ENCODE results near the gene NME5. TPM values are rescaled to one million over a fixed set of nuclear protein-coding genes. Genes with fewer than 3 reads are reported as not detected.
"Not testable (repeated sequence)": the region's sequence is repeated elsewhere in the genome, so short reads cannot be mapped to it uniquely, and the experiment has no call there.

NME5 gene
- total and polyA plus RNA-seq, 4 experiments from 2014 or later: not detected

DNA sequence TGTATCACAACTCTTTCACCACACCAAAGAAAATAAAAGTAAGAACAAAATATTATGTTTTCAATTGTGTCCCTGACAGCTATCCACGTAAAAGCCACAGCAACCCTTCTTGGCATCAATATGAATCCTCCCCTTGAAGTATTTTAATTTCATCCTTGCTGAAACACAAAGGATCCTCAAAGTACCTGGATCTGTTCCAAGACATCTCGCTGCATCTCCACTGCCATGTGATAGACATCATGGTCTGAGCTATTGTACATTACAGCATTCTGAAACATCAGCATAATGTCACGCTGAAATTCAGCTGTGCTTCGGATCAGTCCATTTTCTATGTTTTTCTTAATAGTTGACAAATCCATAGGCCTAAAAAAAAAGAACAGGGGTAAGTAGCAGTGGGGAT, 21.5 kb upstream of the NME5 start:
- POLR2A ChIA-PET (ENCODE audit: partially characterized antibody): no interaction called here
- CTCF ChIA-PET (ENCODE audit: partially characterized antibody): no interaction called here
- no peak for DNase-seq
- Histone ChIP-seq H3K27me3 (ENCODE audit: insufficient read depth, low read length) (no peaks in the 10 kb centered on the region), H3K4me3 (ENCODE audit: low read length in 2 of 2) (no peak overlapping the region), H3K9me3 (ENCODE audit: control insufficient read depth in 1 of 2, low read length in 2 of 2) (no peaks in the 10 kb centered on the region), H3K27ac (ENCODE audit: low read depth, low read length) (no peak overlapping the region), H3K4me1 (ENCODE audit: insufficient read depth, low read length) (no peaks in the 10 kb centered on the region), H3K36me3 (ENCODE audit: insufficient read depth, low read length) (peaks cover 84% of the 10 kb centered on the region)
- intact Hi-C loops (cut with micrococcal nuclease): no loop called here
- Mint-ChIP-seq H3K27me3 (no peaks in the 10 kb centered on the region), H3K4me1 (peaks cover 0 to 1% (median 0%) of the 10 kb centered on the region in 4 donors), H3K4me3 (no peak overlapping the region), H3K36me3 (peaks cover 78 to 90% of the 10 kb centered on the region in 2 donors), H3K27ac (no peak overlapping the region), H3K9me3 (no peaks in the 10 kb centered on the region)

DNA sequence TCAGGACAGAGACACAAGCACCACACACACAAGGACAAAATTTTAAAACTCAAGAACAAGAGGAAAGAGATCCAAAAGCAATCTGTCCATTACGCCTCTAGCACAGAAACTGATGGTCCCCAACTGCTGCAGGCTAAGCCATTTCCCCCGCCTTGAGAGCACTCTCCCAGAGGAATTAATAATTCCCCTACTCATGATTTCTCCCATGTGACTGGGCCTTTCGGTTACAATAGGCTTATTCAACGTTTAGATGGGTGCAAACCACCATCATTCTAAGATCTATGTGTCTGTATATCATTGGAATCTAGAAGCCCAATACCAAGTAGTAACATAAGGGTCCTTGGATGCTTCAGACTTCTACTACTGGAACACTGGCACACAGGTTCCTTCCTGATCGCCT, 20.4 kb upstream of the NME5 start:
- Histone ChIP-seq H3K4me1 (ENCODE audit: insufficient read depth, low read length) (no peaks in the 10 kb centered on the region), H3K36me3 (ENCODE audit: insufficient read depth, low read length) (peaks cover 74% of the 10 kb centered on the region), H3K9me3 (ENCODE audit: control insufficient read depth in 1 of 2, low read length in 2 of 2) (no peaks in the 10 kb centered on the region), H3K4me3 (ENCODE audit: low read length in 2 of 2) (no peak overlapping the region), H3K27ac (ENCODE audit: low read depth, low read length) (no peak overlapping the region), H3K27me3 (ENCODE audit: insufficient read depth, low read length) (no peaks in the 10 kb centered on the region)
- Mint-ChIP-seq H3K4me3 (no peak overlapping the region), H3K27me3 (no peaks in the 10 kb centered on the region), H3K27ac (peak overlapping the region in 1 of 7 donors; percentile 27), H3K4me1 (peaks cover 0 to 1% (median 0%) of the 10 kb centered on the region in 4 donors), H3K36me3 (peaks cover 70 to 80% of the 10 kb centered on the region in 2 donors), H3K9me3 (no peaks in the 10 kb centered on the region)
- intact Hi-C loops (cut with micrococcal nuclease): no loop called here
- no peak for DNase-seq
- POLR2A ChIA-PET (ENCODE audit: partially characterized antibody): no interaction called here
- CTCF ChIA-PET (ENCODE audit: partially characterized antibody): no interaction called here

DNA sequence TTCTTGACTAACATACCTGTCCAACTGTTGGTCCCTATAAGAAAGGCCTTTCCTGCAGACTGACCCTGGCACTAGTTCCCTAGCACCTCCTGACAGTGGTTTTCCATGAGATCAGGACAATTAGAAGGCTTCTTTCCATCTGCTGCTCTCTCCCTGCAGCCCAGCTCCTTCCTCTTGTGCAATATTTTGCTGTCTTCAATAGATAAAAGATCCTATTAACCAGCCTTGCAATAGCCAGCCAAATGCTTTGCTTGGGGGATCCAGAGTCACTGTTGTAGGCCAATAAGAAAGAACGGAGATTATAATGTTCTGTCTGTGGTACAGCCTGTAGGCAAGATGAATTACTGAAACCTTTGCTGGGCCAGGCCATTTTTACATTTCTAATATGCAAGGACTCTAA, 18.4 kb upstream of the NME5 start:
- H3K27me3 ChIP-seq (ENCODE audit: insufficient read depth, low read length): no peaks in the 10 kb centered on the region
- H3K27ac ChIP-seq (ENCODE audit: low read depth, low read length): no peak overlapping the region
- Mint-ChIP-seq H3K27ac (no peak overlapping the region), H3K36me3 (peaks cover 50 to 59% of the 10 kb centered on the region in 2 donors), H3K4me3 (no peak overlapping the region), H3K27me3 (no peaks in the 10 kb centered on the region), H3K4me1 (no peaks in the 10 kb centered on the region), H3K9me3 (no peaks in the 10 kb centered on the region)
- intact Hi-C loops (cut with micrococcal nuclease): no loop called here
- H3K36me3 ChIP-seq (ENCODE audit: insufficient read depth, low read length): peaks cover 53% of the 10 kb centered on the region
- POLR2A ChIA-PET (ENCODE audit: partially characterized antibody): no interaction called here
- CTCF ChIA-PET (ENCODE audit: partially characterized antibody): interaction anchor here (0.6 kb wide), 1 partner anchor 11 kb away, joined by 3 read pairs; no protein-coding TSS in a partner anchor
- DNase-seq: no peak
- no peaks in the 10 kb centered on the region for H3K9me3 ChIP-seq (ENCODE audit: control insufficient read depth in 1 of 2, low read length in 2 of 2)
- H3K4me3 ChIP-seq (ENCODE audit: low read length in 2 of 2): no peak overlapping the region
- H3K4me1 ChIP-seq (ENCODE audit: insufficient read depth, low read length): no peaks in the 10 kb centered on the region

DNA sequence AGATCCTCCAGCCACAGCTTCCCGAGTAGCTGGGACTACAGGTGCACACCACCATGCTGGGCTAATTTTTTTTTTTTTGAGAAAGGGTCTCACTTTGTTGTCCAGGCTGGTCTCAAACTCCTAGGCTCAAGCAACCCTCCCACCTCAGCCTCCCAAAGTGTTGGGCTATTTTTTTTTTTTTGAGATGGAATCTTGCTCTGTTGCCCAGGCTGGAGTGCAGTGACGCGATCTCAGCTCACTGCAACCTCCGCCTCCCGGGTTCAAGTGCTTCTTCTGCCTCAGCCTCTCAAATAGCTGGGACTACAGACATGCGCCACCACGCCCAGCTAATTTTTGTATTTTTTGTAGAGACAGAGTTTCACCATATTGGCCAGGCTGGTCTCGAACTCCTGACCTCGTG, 16.7 kb upstream of the NME5 start:
- POLR2A ChIA-PET (ENCODE audit: partially characterized antibody); H3K27ac ChIP-seq (ENCODE audit: low read depth, low read length); H3K9me3 ChIP-seq (ENCODE audit: control insufficient read depth in 1 of 2, low read length in 2 of 2); H3K9me3 Mint-ChIP-seq; H3K4me3 Mint-ChIP-seq; H3K27ac Mint-ChIP-seq; H3K4me3 ChIP-seq (ENCODE audit: low read length in 2 of 2); H3K4me1 ChIP-seq (ENCODE audit: insufficient read depth, low read length); H3K4me1 Mint-ChIP-seq; H3K27me3 Mint-ChIP-seq; intact Hi-C loops (cut with micrococcal nuclease); H3K27me3 ChIP-seq (ENCODE audit: insufficient read depth, low read length); DNase-seq: not testable (repeated sequence)
- H3K36me3 Mint-ChIP-seq: peaks cover 40 to 45% of the 10 kb centered on the region in 2 donors
- CTCF ChIA-PET (ENCODE audit: partially characterized antibody): interaction anchor here (1.5 kb wide), 1 partner anchor 377 kb away, joined by 4 read pairs; no protein-coding TSS in a partner anchor
- H3K36me3 ChIP-seq (ENCODE audit: insufficient read depth, low read length): peaks cover 39% of the 10 kb centered on the region

DNA sequence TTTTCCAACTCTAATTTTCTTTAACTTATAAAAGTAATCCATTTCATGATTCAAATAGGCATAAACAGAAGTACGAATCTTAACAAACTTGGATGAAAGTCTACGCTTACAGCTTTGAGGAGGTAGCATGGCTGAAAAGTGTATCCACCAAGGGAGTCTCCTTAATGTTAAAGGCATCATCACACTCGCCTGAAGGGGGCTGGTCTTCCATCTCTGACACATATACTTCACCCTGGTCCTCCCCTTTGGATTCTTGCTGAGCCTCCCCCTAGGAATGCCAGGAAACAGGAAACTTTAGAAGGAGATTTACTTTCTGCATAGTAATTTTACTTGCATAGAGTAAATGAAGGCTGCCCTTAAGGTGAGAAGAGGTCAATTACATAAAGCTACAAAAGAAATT, 10.3 kb upstream of the NME5 start:
- Histone ChIP-seq H3K36me3 (ENCODE audit: insufficient read depth, low read length) (no peaks in the 10 kb centered on the region), H3K4me3 (ENCODE audit: low read length in 2 of 2) (no peak overlapping the region), H3K4me1 (ENCODE audit: insufficient read depth, low read length) (no peaks in the 10 kb centered on the region), H3K27ac (ENCODE audit: low read depth, low read length) (no peak overlapping the region), H3K27me3 (ENCODE audit: insufficient read depth, low read length) (no peaks in the 10 kb centered on the region), H3K9me3 (ENCODE audit: control insufficient read depth in 1 of 2, low read length in 2 of 2) (no peaks in the 10 kb centered on the region)
- ChIA-PET CTCF (ENCODE audit: partially characterized antibody) (interaction anchor here (0.5 to 1.6 kb wide), 3 partner anchors 16 to 69 kb away, joined by 3 to 5 read pairs (median 3); no protein-coding TSS in a partner anchor), POLR2A (ENCODE audit: partially characterized antibody) (no interaction called here)
- DNase-seq: no peak
- H3K36me3 Mint-ChIP-seq: no peaks in the 10 kb centered on the region
- intact Hi-C loops (cut with micrococcal nuclease): no loop called here
- no peaks in the 10 kb centered on the region for H3K27me3 Mint-ChIP-seq
- H3K4me3 Mint-ChIP-seq: no peak overlapping the region
- H3K27ac Mint-ChIP-seq: no peak overlapping the region
- no peaks in the 10 kb centered on the region for H3K9me3 Mint-ChIP-seq
- no peaks in the 10 kb centered on the region for H3K4me1 Mint-ChIP-seq

DNA sequence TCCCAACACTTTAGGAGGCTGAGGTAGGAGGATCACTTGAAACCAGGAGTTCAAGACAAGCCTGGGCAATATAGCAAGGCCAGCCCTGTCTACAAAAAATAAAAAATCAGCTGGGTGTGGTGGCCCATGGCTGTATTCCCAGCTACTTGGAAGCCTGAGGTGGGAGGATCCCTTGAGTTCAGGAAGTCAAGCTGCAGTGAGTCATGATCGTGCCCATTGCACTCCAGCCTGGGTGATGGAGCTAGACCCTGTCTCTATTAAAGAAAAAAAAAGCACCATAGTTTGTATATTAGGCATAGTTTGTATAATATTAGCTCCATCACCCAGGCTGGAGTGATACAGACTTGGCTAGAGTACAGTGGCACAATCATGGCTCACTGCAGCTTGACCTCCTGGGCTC, 9.6 kb upstream of the NME5 start:
- Histone ChIP-seq H3K27ac (ENCODE audit: low read depth, low read length) (no peak overlapping the region), H3K27me3 (ENCODE audit: insufficient read depth, low read length) (no peaks in the 10 kb centered on the region), H3K36me3 (ENCODE audit: insufficient read depth, low read length) (no peaks in the 10 kb centered on the region), H3K9me3 (ENCODE audit: control insufficient read depth in 1 of 2, low read length in 2 of 2) (no peaks in the 10 kb centered on the region), H3K4me1 (ENCODE audit: insufficient read depth, low read length) (no peaks in the 10 kb centered on the region), H3K4me3 (ENCODE audit: low read length in 2 of 2) (no peak overlapping the region)
- Mint-ChIP-seq H3K36me3 (no peaks in the 10 kb centered on the region), H3K9me3 (no peaks in the 10 kb centered on the region), H3K27ac (no peak overlapping the region), H3K4me1 (no peaks in the 10 kb centered on the region), H3K27me3 (no peaks in the 10 kb centered on the region), H3K4me3 (no peak overlapping the region)
- intact Hi-C loops (cut with micrococcal nuclease): no loop called here
- ChIA-PET CTCF (ENCODE audit: partially characterized antibody) (interaction anchor here (1.6 kb wide), 1 partner anchor 16 kb away, joined by 5 read pairs; no protein-coding TSS in a partner anchor), POLR2A (ENCODE audit: partially characterized antibody) (no interaction called here)
- DNase-seq: no peak

DNA sequence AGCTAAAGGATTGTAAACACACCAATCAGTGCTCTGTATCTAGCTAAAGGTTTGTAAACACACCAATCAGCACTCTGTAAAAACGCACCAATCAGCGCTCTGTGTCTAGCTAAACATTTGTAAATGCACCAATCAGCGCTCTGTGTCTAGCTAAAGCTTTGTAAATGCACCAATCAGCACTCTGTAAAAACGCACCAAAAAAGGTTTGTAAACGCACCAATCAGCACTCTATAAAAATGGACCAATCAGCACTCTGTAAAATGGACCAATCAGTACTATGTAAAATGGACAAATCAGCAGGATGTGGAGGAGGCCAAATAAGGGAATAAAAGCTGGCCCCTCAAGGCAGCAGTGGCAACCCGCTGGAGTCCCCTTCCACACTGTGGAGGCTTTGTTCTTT, 4.3 kb upstream of the NME5 start:
- H3K27me3 Mint-ChIP-seq; H3K9me3 Mint-ChIP-seq; H3K27ac Mint-ChIP-seq; H3K4me1 ChIP-seq (ENCODE audit: insufficient read depth, low read length); H3K4me3 ChIP-seq (ENCODE audit: low read length in 2 of 2); H3K36me3 ChIP-seq (ENCODE audit: insufficient read depth, low read length); intact Hi-C loops (cut with micrococcal nuclease); DNase-seq; H3K9me3 ChIP-seq (ENCODE audit: control insufficient read depth in 1 of 2, low read length in 2 of 2); H3K4me3 Mint-ChIP-seq; H3K4me1 Mint-ChIP-seq; H3K36me3 Mint-ChIP-seq; POLR2A ChIA-PET (ENCODE audit: partially characterized antibody); H3K27me3 ChIP-seq (ENCODE audit: insufficient read depth, low read length); H3K27ac ChIP-seq (ENCODE audit: low read depth, low read length): not testable (repeated sequence)
- CTCF ChIA-PET (ENCODE audit: partially characterized antibody): interaction anchor here (1.9 to 2.3 kb wide), 2 partner anchors 66 to 75 kb away, joined by 6 to 7 read pairs; no protein-coding TSS in a partner anchor

DNA sequence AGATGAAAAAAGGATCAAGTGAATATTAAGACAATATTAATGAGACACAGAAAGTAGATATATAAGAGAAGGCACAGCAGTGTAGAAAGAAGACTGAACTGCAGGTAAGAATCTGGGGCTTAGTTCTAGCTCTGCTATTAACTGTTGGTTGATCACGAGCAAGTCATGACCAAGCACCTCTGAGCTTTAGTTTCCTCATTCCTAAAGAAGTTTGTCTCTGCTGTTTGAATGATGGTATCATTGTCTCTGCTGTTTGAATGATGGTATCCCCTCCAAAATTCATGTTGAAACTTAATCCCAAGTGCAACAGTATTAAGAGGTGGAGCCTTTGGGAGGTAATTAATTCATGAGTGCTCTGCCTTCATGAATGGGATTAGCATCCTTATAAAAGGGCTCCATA, 2.5 kb upstream of the NME5 start:
- no peak overlapping the region for H3K27ac Mint-ChIP-seq
- intact Hi-C loops (cut with micrococcal nuclease): no loop called here
- Histone ChIP-seq H3K27ac (ENCODE audit: low read depth, low read length) (no peak overlapping the region), H3K36me3 (ENCODE audit: insufficient read depth, low read length) (no peaks in the 10 kb centered on the region), H3K4me3 (ENCODE audit: low read length in 2 of 2) (no peak overlapping the region), H3K4me1 (ENCODE audit: insufficient read depth, low read length) (no peaks in the 10 kb centered on the region), H3K9me3 (ENCODE audit: control insufficient read depth in 1 of 2, low read length in 2 of 2) (no peaks in the 10 kb centered on the region), H3K27me3 (ENCODE audit: insufficient read depth, low read length) (no peaks in the 10 kb centered on the region)
- POLR2A ChIA-PET (ENCODE audit: partially characterized antibody): no interaction called here
- H3K4me3 Mint-ChIP-seq: no peak overlapping the region
- no peaks in the 10 kb centered on the region for H3K36me3 Mint-ChIP-seq
- peaks cover 5 to 12% of the 10 kb centered on the region in 2 donors for H3K27me3 Mint-ChIP-seq
- CTCF ChIA-PET (ENCODE audit: partially characterized antibody): interaction anchor here (0.8 kb wide), 1 partner anchor 65 kb away, joined by 3 read pairs; no protein-coding TSS in a partner anchor
- H3K9me3 Mint-ChIP-seq: no peaks in the 10 kb centered on the region
- no peaks in the 10 kb centered on the region for H3K4me1 Mint-ChIP-seq
- no peak for DNase-seq

All from CD4-positive, alpha-beta memory T cell (primary cell).